Inflammatory macrophage treated with lipopolysaccharide for 4 hours (primary cell): Measurements from ENCODE around the gene LHFPL2.
A peak's percentile ranks its signal among the peaks of the same experiment; 100 is the strongest.
"Not testable (repeated sequence)": the region's sequence is repeated elsewhere in the genome, so short reads cannot be mapped to it uniquely, and the experiment has no call there.

Source experiments
- DNase-seq: peaks from one replicate; pipeline ENCODE4 v3.0.0-alpha.2; 2020

Gene LHFPL2

GRCh38 chr5:78496373-78496772 lies 152.2 kb downstream of the LHFPL2 start:
- no peak for DNase-seq

GRCh38 chr5:78495800-78496199 lies 152.8 kb downstream of the LHFPL2 start:
- no peak for DNase-seq

GRCh38 chr5:78492650-78493049 lies 155.9 kb downstream of the LHFPL2 start:
- no peak for DNase-seq

- no peak for DNase-seq
These were observed 156.3 kb downstream of the LHFPL2 start for GRCh38 chr5:78492224-78492623.

GRCh38 chr5:78490709-78491485 lies 157.7 kb downstream of the LHFPL2 start:
- DNase-seq: no peak

GRCh38 chr5:78487846-78488245 lies 160.7 kb downstream of the LHFPL2 start:
- no peak for DNase-seq

GRCh38 chr5:78486218-78486617 lies 162.4 kb downstream of the LHFPL2 start:
- no peak for DNase-seq

- peak; percentile 81 for DNase-seq
These were observed 164.6 kb downstream of the LHFPL2 start for GRCh38 chr5:78483809-78484521.

GRCh38 chr5:78482948-78483347 lies 165.6 kb downstream of the LHFPL2 start:
- no peak for DNase-seq

GRCh38 chr5:78476795-78477194 lies 171.8 kb downstream of the LHFPL2 start:
- no peak for DNase-seq

GRCh38 chr5:78475370-78475769 lies 173.2 kb downstream of the LHFPL2 start:
- no peak for DNase-seq

- no peak for DNase-seq
These were observed 174.8 kb downstream of the LHFPL2 start for GRCh38 chr5:78473751-78474150.

GRCh38 chr5:78472469-78473106 lies 176.0 kb downstream of the LHFPL2 start:
- DNase-seq: peak; percentile 59

GRCh38 chr5:78471896-78472295 lies 176.7 kb downstream of the LHFPL2 start:
- no peak for DNase-seq

GRCh38 chr5:78467752-78468357 lies 180.7 kb downstream of the LHFPL2 start:
- DNase-seq: peak; percentile 54

GRCh38 chr5:78467140-78467539 lies 181.4 kb downstream of the LHFPL2 start:
- no peak for DNase-seq

GRCh38 chr5:78458843-78459242 lies 189.7 kb downstream of the LHFPL2 start:
- no peak for DNase-seq

GRCh38 chr5:78457507-78457906 lies 191.1 kb downstream of the LHFPL2 start:
- DNase-seq: not testable (repeated sequence)

- DNase-seq: no peak
These were observed 199.5 kb downstream of the LHFPL2 start for GRCh38 chr5:78449103-78449502.

GRCh38 chr5:78447775-78448424 lies 200.7 kb downstream of the LHFPL2 start:
- no peak for DNase-seq
